ENCODE results near the gene MTA2.
"Not testable (repeated sequence)": the region's sequence is repeated elsewhere in the genome, so short reads cannot be mapped to it uniquely, and the experiment has no call there.

DNA sequence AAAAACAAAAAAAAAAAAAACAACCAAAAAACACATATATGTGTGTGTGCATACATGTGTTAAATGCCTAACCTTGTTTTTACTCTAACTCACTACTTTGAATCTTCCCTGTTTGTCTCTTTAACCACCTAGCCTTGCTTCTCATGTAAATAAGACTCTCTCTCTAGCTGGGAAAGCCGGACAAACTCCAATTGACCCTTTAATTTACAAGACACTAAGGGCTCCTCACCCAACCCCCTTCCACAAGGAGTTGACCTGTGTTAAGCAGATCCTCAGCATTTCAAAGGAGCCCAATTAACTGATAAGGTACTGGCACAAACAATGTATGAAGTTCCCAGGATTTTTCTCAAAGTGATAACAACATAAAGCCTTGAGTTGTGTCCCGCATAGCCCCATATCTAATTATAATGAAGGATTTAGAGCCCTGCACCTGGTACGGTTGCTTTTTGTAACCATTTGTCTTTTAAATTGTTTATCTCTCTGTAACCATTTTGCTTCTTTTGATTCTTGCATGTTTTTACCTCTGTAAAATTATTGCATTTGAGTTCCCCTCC is 39.9 kb downstream of the MTA2 start:
- TF ChIP-seq, protein P1, sequence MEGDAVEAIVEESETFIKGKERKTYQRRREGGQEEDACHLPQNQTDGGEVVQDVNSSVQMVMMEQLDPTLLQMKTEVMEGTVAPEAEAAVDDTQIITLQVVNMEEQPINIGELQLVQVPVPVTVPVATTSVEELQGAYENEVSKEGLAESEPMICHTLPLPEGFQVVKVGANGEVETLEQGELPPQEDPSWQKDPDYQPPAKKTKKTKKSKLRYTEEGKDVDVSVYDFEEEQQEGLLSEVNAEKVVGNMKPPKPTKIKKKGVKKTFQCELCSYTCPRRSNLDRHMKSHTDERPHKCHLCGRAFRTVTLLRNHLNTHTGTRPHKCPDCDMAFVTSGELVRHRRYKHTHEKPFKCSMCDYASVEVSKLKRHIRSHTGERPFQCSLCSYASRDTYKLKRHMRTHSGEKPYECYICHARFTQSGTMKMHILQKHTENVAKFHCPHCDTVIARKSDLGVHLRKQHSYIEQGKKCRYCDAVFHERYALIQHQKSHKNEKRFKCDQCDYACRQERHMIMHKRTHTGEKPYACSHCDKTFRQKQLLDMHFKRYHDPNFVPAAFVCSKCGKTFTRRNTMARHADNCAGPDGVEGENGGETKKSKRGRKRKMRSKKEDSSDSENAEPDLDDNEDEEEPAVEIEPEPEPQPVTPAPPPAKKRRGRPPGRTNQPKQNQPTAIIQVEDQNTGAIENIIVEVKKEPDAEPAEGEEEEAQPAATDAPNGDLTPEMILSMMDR (conservative IDR thresholded peaks at IDR 0.05; ENCODE audit: low read length) = not testable (repeated sequence)
- not testable (repeated sequence) for TF ChIP-seq EZH2phosphoT487 (IDR thresholded peaks at IDR 0.05; ENCODE audit: borderline replicate concordance)

All from Loucy (cell line).